Fibroblast of skin of right quadriceps (primary cell): Measurements from ENCODE around the gene PRR18.
A peak's percentile ranks its signal among the peaks of the same experiment; 100 is the strongest.

Experiments
- DNase-seq: peaks from one replicate; pipeline ENCODE4 v3.0.0-alpha.2; 2013

Gene PRR18

GRCh38 chr6:166305562-166306117 lies 2.6 kb downstream of the PRR18 start:
- no peak for DNase-seq

- no peak for DNase-seq
Measured at GRCh38 chr6:166304106-166304505, 4.1 kb downstream of the PRR18 start.

GRCh38 chr6:166301611-166302529 lies 6.3 kb downstream of the PRR18 start:
- DNase-seq, result no peak

DNA sequence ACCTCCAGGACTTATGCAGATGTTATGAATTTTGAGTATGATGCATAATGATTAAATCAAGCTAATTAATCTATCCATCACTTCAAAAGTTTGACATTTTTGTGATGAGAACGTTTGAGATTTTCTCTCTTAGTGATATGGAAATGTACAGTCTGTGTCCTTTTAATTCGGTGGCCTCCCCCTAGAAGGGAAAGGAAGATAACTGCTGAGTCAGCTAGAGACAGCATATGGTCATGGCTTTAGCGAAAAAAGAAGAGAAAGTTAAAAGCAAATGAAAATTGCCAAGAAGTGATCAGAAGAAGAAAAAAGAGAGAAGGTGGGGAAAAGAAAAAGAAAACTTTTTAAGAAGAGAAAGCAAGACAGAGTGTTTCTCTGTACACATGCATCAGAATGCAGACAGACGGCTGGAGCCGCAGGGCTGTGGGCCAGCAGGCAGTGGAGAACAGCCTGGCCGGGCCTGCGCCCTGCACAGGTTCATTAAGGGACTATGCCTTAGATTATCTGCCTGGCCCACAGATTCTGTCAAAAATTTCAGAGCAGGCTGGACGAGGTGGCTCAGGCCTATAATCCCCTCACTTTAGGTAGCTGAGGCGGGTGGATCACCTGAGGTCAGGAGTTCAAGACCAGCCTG lies 7.7 kb downstream of the PRR18 start:
- no peak for DNase-seq

- DNase-seq, result no peak
Measured at GRCh38 chr6:166297606-166298005, 10.6 kb downstream of the PRR18 start.

DNA sequence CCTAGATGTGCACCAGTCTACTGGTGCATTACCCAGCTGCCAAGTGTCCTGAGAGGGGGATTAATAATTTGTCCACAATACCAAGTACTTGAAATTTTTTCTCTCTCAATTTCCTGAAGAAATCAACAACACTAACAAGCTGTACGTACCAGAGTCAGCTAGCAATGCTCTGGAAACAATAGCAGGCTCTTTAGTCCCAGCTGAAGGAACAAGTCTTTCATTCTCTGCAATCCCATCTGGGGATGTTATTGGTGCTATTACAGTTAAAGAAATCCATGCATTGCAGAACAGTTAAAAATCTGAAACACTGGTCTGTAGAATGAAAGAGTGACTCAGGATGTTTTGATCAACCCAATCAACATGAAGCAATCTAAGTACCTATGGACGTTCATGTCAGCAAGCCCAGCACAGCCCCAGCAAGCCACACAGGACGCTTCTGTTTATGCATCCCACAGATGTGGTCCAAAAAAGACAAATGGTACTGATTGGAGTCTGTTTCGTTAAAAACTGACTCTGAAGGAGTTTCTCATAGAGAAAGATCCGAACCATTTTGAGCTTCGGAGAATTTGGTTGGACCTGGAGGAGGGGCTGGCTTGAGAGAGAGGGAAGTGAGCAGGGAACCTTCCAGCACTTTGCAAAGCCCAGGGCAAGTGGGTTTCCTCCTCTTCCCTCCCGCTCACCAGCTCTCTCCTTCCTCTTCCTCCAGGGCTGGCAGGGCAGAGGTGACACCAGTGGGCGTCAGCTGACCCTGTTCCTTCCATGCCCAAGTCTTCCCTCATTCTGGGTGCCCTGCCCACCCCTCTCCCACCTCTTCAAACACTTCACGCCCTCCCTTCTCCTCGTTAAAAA lies 11.9 kb downstream of the PRR18 start:
- DNase-seq, result no peak

- no peak for DNase-seq
Measured at GRCh38 chr6:166293731-166294584, 14.2 kb downstream of the PRR18 start.

DNA sequence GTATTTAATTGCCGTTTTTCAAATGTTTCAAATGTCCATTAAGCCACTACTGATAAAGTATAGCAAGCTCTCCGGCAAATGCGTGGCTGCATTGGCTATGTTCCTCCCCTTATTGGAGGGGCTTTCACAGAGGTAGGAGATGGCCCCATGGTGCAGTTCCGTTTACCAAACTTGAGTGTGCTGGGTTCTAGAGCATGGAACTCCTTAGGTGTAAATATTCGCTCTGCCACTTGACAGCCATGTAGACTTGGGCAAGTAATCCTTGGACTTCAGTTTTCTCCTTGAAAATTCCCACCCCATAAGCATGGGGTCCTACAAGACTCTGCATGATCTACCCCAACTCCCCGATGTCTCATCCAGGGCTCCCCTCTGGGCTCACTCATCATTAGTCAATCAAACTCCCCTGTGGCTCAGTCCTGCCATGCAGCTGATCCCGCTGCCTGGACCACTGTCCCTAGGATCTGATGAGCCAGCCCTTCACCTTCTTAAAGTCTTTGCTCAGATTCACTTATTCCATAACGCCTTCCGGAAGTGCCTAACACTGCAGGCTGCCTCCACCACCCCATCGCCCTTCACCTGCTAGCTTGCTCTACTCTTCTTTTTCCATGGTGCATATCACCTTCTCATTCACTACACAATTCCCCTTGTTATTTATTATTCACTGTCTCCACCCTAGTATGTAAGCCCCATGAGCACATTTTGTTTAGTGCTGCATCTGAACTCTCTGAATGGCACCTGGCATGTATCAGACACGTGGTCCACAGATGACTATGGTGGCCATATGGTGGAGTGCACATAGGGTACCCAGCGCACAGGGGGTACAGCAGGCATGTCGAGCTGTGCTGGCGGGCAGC lies 18.8 kb downstream of the PRR18 start:
- no peak for DNase-seq

DNA sequence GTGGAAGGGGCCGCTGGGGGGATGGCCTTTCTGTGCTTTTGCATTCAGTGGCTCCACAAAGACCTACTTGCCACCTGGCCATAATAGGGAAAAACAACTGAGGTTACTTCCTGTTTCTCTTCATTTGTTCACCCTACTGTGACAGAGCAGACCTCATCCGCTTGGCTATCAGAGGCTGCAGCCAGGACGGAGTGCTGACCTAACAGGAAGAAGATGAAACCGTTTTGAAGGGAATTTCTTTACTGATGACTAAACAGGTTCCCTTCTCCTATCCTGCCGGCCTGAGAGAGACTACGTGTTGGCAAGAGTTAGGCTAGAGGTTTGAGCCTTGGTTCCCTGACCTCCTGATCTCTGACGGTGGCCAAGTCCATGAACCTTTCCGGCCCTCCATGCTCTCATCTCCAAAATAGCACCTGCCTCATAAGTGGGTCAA lies 21.3 kb downstream of the PRR18 start:
- no peak for DNase-seq

GRCh38 chr6:166285233-166285632 lies 23.0 kb downstream of the PRR18 start:
- DNase-seq, result no peak

GRCh38 chr6:166284640-166285039 lies 23.6 kb downstream of the PRR18 start:
- no peak for DNase-seq

DNA sequence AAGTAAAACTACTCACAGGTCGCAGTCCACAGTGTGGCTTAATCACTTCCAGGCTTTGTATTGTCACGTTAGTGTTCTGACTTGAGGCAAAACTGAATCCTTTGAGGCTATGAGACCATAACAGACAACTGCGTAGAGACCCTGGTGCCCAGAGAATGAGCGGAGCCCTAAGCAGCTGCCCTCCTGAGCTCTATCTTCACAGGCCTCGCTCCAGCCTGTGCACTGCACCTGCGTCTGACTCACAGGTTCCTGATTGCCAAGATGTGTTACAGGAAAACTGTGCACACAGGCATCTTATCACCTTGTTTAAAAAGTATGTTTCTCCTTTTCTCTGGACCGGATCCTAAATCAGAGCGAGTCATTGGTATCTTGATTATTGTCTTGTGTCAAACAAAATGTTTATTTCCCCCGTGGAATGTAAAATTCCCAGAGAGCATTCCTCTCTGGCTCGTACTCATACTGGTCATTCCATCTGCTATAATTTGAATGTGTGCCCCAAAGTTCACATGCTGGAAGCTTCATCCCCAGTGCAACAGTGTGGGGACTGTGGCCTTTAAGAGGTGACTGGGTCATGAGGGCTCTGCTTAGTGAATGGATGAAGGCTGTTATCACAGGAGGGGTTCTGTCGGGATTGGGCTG lies 25.7 kb downstream of the PRR18 start:
- no peak for DNase-seq

DNA sequence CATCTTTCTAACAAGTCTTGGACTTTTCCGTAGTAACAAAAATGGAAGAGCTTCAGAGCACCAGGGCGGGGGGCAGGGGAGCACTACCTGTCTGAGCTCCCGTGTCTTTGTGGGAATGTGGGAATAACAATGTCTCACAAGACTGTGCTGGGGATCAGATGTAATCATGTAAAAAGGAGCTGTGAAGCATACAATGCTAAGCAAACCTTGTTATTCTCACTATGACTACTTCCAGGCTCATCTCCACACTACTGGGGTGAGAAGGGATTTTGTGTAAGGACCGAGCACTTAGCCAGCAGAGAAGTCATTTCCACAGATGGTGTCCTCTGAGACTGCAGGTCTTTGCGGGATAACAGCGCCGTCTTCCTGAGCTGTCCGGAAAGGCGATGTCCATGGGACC lies 27.1 kb downstream of the PRR18 start:
- DNase-seq, result no peak

DNA sequence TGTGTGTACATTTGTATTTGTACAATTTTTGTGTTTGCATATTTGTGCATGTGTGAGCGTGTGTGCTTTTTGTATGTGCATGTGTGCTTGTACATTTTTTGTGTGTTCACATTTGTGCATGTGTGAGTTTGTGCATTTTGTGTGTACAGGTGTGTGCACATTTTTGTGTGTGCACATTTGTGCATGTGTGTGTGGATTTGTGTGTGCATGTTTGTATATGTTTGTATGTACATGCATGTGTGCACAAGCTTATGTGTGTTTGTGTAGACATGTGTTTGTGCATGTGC lies 28.9 kb downstream of the PRR18 start:
- DNase-seq, result no peak

DNA sequence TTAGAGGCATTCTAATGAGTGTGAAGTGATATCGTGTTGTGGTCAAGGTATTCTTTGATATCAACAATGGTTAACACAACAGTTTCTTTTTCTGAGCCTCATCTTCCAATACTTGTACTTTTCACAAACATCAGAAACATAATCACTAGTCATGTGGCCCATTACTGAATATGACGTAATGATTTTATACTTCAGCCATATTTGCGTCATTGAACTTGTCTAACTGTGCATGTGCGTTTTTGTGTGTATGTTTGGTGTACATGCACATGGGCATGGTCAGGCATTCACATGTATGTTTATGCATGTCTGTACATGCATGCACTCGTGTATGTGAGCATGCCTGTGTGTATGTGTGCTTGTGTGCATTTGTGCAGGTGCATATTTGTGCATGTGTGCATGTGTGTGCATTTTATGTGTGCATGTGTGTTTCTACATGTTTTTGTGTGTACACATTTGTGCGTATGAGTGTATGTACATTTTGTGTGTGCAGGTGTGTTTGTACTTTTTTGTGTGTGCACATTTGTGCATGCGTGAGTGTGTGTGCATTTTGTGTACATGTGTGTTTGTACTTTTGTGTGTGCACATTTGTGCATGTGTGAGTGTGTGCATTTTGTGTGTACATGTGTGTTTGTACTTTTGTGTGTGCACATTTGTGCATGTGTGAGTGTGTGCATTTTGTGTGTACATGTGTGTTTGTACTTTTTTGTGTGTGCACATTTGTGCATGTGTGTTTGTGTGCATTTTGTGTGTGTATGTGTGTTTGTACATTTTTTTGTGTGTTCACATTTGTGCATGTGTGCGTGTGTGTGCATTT lies 29.4 kb downstream of the PRR18 start:
- no peak for DNase-seq

DNA sequence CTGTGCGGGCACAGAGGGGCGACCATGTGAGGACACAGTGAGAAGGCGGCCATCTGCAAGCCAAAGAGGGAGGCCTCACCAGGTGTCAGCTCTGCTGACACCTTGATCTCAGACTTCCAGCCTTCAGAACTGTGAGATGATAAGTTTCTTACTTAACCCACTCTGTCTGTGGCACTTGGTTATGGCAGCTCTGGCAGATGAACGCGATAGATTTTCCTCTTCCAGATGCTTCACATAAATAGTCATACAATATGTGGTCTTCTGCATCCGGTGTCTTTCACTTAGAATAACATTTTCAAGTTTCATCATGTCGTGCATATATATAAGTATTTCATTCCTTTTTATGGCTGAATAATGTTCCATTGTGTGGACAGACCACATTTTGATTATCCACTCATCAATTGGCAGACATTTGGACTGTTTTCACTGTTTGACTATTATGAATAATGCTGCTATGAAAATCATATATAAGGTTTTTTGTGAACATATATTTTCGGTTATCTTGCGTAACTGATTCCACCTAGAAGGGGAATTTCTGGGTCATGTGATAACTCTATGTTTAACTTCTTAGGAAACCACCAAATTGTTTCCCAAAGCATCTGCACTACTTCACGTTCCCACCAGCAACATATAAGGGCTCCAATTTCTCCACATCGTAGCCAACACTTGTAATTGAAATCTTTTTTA lies 30.2 kb downstream of the PRR18 start:
- DNase-seq, result no peak

DNA sequence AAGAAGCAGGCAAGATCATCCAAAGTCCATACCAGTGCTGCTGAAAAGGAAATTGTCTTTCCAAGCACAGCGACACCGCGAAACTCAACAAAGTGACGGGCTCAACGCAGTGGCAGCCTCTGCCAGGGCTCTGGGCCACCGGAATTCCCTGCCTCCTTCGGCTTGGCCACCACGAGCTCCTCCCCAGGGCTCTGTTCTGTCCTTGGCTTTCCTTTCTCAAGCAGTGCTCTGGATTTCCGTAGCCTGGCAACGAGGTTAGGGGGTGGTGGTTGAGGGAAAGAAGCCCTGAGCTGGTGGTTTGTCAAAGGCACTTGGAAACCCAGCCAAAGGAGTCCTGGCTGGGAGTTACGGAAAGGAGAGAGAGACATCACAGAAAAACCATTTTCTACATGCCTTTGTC lies 31.2 kb downstream of the PRR18 start:
- no peak for DNase-seq

GRCh38 chr6:166275714-166276166 lies 32.5 kb downstream of the PRR18 start:
- DNase-seq, result peak; percentile 34

DNA sequence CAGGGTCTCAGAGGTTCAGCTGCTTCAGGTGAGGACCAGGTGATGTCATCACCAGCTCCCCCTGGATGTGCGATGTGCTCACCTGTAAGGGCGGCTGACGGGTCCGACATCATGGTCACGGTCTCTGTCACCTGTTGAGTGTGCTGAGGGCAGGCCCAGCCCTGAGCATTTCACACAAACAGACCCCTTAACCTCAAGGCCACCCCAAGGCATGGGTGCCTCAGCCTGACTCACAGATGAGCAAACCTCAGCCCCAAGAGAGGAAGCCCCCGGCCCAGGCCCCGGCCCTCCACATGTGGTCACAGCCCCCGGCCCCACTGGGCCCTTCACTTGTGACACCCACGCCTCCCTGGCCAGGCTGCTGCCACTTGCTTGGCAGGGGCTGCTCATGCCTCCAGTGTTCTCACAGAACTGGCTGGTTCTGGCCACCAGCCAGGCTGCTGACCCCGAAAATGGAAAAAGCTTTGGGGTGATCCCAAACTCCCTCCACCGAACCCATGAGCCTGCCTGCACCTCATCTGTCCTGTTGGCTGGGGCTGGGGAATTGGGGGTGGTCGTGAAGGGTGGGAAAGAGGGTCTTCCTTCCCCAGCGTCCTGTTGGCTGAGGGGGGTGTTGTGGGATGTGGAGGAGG lies 33.3 kb downstream of the PRR18 start:
- DNase-seq, result no peak
